LoVo (cell line): ENCODE results near the gene CUL4B.
"Not testable (repeated sequence)": the region's sequence is repeated elsewhere in the genome, so short reads cannot be mapped to it uniquely, and the experiment has no call there.

ENCODE experiments used
- DNase-seq: peaks from one replicate; pipeline ENCODE4 v3.0.0-alpha.2; 2016; ENCODE audit warnings: low spot score

The CUL4B gene

GRCh38 chrX:120522820-120523219, 37.9 kb downstream of the CUL4B start:
- no peak for DNase-seq

GRCh38 chrX:120517936-120518335, 42.8 kb downstream of the CUL4B start:
- DNase-seq, result no peak

GRCh38 chrX:120514236-120514635, 46.5 kb downstream of the CUL4B start:
- peak; percentile 9 for DNase-seq

- DNase-seq, result peak; percentile 46
Measured at GRCh38 chrX:120512627-120513026, 48.1 kb downstream of the CUL4B start.

- no peak for DNase-seq
Measured at GRCh38 chrX:120512222-120512621, 48.5 kb downstream of the CUL4B start.

GRCh38 chrX:120504569-120504968, 56.2 kb downstream of the CUL4B start:
- DNase-seq, result no peak

GRCh38 chrX:120499301-120500072, 61.3 kb downstream of the CUL4B start:
- DNase-seq, result no peak

- DNase-seq, result not testable (repeated sequence)
Measured at GRCh38 chrX:120490119-120490518, 70.6 kb downstream of the CUL4B start.

- no peak for DNase-seq
Measured at GRCh38 chrX:120486786-120487185, 74.0 kb downstream of the CUL4B start.

- DNase-seq, result peak; percentile 80
Measured at GRCh38 chrX:120485638-120486520, 74.9 kb downstream of the CUL4B start.

- DNase-seq, result no peak
Measured at GRCh38 chrX:120485315-120485637, 75.5 kb downstream of the CUL4B start.

- DNase-seq, result no peak
Measured at GRCh38 chrX:120477453-120477852, 83.3 kb downstream of the CUL4B start.

- DNase-seq, result no peak
Measured at GRCh38 chrX:120476714-120477113, 84.0 kb downstream of the CUL4B start.

GRCh38 chrX:120475447-120475846, 85.3 kb downstream of the CUL4B start:
- not testable (repeated sequence) for DNase-seq
